Aorta (tissue), 5 donors: Measurements from ENCODE around the gene GHRL. TPM values are rescaled to one million over a fixed set of nuclear protein-coding genes. Genes with fewer than 3 reads are reported as not detected.
"Not testable (repeated sequence)": the region's sequence is repeated elsewhere in the genome, so short reads cannot be mapped to it uniquely, and the experiment has no call there.

Source experiments
- ATAC-seq: fragments of 200-7000 bp; cut with Tn5 transposase; one replicate; pipeline ENCODE4 v1.9.1; 2022; ENCODE audit warnings: moderate library complexity; ENCODE audit not compliant: low FRiP score
- DNase-seq, 2 donors: peaks; one replicate each; pipeline ENCODE4 v3.0.0-alpha.2; 2020
- H3K27ac ChIP-seq, 2 donors: one replicate each; pipeline ENCODE4 v1.5.1; 2013; ENCODE audit warnings: low read length in 2 of 2, mild to moderate bottlenecking in 2 of 2, moderate library complexity in 2 of 2, control low read depth in 1 of 2, inconsistent platforms in 1 of 2, low read depth in 1 of 2
- H3K27me3 ChIP-seq, 2 donors: one replicate each; pipeline ENCODE4 v1.6.1; 2013; ENCODE audit warnings: control low read depth in 1 of 2, low read length in 1 of 2, mild to moderate bottlenecking in 1 of 2, moderate library complexity in 1 of 2; ENCODE audit not compliant: insufficient read depth in 2 of 2, control insufficient read depth in 1 of 2
- H3K36me3 ChIP-seq, 2 donors: one replicate each; pipeline ENCODE4 v1.6.1; 2013; ENCODE audit warnings: control low read depth in 1 of 2, low read length in 1 of 2, mild to moderate bottlenecking in 1 of 2; ENCODE audit not compliant: insufficient read depth in 2 of 2, control insufficient read depth in 1 of 2
- H3K4me1 ChIP-seq, 2 donors: one replicate each; pipeline ENCODE4 v1.6.1; 2013; ENCODE audit warnings: low read length in 2 of 2, control low read depth in 1 of 2, mild to moderate bottlenecking in 1 of 2, moderate library complexity in 1 of 2; ENCODE audit not compliant: insufficient read depth in 2 of 2, control insufficient read depth in 1 of 2
- H3K4me3 ChIP-seq, 2 donors: one replicate each; pipeline ENCODE4 v1.5.1; 2013; ENCODE audit warnings: low read length in 2 of 2, control low read depth in 1 of 2, mild to moderate bottlenecking in 1 of 2
- H3K9me3 ChIP-seq: one replicate; pipeline ENCODE4 v1.6.1; 2013; ENCODE audit warnings: mild to moderate bottlenecking, low read length; ENCODE audit not compliant: control insufficient read depth
- WGBS, 2 donors: extraction: QIAGEN DNeasy Blood & Tissue Kit; methylation state at CpG; one replicate each; pipeline ENCODE4 v1.1.7; 2013; 5-methylcytosine and 5-hydroxymethylcytosine counted together
- intact Hi-C, 2 donors: fragments of 100-400 bp; cut with DNase I; formaldehyde crosslinking; loops; one replicate each; pipeline versions ENCODE4 v1.14.2 to v1.15.0; 2022
- polyA plus RNA-seq, 2 donors: library from polyadenylated mRNA; stranded (reverse); fragments of 200-250 nt; gene quantifications; one replicate each; pipeline ENCODE4 v1.2.3, GENCODE V29; 2013
- total RNA-seq, 2 donors: library from RNA; stranded (reverse); fragmentation: NEBNext Ultra II Directional; extraction: Animal tissue kit (Norgen Biotek cat#: 25700); gene quantifications; one replicate each; pipeline ENCODE4 v1.2.1, GENCODE V29; 2021
- donor health status: healthy with polysubstance abuse.
- donor health status: Bipolar disorder and iron deficiency.
- donor health status: DM: no; HTN: no; CAD: no.
- donor health status: DM: no; HTN: no; CAD: no.
- donor health status: DM: yes; HTN: yes; CAD: no.

Gene GHRL
- total and polyA plus RNA-seq, 4 donors = 0.36 to 1.7 (median 1.6) TPM; not detected in 1

DNA sequence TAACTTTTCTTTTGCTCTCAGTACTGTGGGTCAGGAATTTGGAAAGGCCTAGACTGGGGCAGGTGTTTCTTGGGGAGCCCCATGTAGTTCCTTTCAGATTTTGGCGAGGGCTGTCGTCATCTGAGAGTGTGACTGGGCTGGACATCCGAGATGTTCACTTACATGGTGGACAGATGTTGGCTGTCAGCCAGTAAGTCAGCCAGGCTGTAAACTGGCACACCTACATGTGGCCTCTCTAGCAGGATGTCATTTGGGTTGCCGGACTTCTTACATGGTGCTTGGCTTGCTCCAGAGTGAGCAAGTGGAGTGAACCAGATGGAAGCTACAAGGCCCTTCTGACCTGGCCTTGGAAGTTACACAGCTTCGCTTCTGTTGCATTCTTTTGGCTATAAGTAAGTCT, 23.8 kb downstream of the GHRL start:
- DNase-seq (peak in 1 of 2 donors; percentile 21), ATAC-seq (no peak)
- H3K36me3 ChIP-seq = peaks cover 0 to 11% of the 10 kb centered on the region in 2 donors
- H3K4me1 ChIP-seq = no peaks in the 10 kb centered on the region
- WGBS, 2 donors = 89 to 92% methylated on average over 5 of the region's 5 CpGs
- H3K27me3 ChIP-seq = no peaks in the 10 kb centered on the region
- H3K4me3 ChIP-seq = no peak overlapping the region
- H3K27ac ChIP-seq = no peak overlapping the region
- H3K9me3 ChIP-seq = no peaks in the 10 kb centered on the region
- intact Hi-C loops = no loop called here

DNA sequence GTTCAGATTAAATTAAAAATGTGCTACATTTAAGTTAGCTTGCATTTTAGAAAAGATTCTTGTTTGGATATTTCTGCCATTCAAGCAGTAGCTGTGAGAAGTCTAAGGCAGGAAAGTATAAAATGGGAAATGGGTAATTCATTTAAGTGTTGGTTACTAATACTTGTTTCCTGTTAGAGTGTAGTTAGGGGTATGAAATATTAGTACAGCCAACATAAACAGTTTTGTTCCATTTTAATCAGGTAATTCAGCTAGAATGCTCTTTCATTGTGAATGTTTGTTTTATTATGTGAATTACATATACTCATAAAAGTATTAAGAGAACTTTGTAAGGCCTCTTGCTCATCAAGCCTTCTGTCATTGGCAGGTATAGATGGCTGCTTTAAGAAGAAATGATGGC, 24.6 kb downstream of the GHRL start:
- no peak overlapping the region for H3K27ac ChIP-seq
- H3K4me3 ChIP-seq = no peak overlapping the region
- no peaks in the 10 kb centered on the region for H3K27me3 ChIP-seq
- H3K4me1 ChIP-seq = no peaks in the 10 kb centered on the region
- ATAC-seq (no peak), DNase-seq (no peak)
- peaks cover 0 to 11% of the 10 kb centered on the region in 2 donors for H3K36me3 ChIP-seq
- no peaks in the 10 kb centered on the region for H3K9me3 ChIP-seq
- intact Hi-C loops = no loop called here

DNA sequence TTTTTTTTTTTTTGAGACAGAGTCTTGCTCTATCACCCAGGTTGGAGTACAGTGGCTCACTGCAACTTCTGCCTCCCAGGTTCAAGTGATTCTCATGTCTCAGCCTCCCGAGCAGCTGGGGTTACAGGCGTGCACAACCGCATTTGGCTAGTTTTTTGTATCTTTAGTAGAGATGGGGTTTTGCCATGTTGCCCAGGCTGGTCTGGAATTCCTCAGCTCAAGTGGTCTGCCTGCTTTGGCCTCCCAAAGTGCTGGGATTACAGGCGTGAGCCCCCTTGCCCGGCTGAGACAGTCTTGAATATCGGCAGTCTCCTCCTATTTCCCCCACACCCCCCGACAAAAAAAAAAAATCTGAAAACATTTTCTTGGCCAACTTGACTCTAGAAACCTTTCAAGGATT, 25.8 kb downstream of the GHRL start:
- 76% methylated on average over 7 of the region's 7 CpGs for WGBS, 2 donors
- H3K4me3 ChIP-seq, H3K9me3 ChIP-seq, H3K4me1 ChIP-seq, intact Hi-C loops, ATAC-seq, H3K27me3 ChIP-seq, H3K27ac ChIP-seq: not testable (repeated sequence)
- DNase-seq = peak in 1 of 2 donors; percentile 17
- H3K36me3 ChIP-seq = peaks cover 0 to 11% of the 10 kb centered on the region in 2 donors

DNA sequence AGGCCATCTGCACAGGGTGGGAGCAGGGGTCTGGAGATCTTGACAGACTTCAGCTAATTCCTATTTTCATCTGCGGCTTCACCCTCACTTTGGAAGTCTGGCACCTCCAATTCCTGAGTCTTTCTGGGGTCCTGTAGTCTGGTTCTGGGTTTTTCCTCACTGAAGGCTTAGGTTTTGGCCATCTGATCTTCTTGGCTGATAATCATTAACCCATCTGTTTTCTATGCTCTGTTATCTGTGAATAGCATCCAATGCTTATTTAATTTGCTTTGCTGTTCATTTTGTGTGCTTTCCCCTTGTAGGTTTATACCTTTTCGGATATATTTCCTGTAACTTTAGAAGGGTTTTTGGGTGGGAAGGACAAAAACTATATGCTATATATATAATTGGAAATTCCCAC, 26.9 kb downstream of the GHRL start:
- 98 to 100% methylated on average over 2 of the region's 2 CpGs for WGBS, 2 donors

DNA sequence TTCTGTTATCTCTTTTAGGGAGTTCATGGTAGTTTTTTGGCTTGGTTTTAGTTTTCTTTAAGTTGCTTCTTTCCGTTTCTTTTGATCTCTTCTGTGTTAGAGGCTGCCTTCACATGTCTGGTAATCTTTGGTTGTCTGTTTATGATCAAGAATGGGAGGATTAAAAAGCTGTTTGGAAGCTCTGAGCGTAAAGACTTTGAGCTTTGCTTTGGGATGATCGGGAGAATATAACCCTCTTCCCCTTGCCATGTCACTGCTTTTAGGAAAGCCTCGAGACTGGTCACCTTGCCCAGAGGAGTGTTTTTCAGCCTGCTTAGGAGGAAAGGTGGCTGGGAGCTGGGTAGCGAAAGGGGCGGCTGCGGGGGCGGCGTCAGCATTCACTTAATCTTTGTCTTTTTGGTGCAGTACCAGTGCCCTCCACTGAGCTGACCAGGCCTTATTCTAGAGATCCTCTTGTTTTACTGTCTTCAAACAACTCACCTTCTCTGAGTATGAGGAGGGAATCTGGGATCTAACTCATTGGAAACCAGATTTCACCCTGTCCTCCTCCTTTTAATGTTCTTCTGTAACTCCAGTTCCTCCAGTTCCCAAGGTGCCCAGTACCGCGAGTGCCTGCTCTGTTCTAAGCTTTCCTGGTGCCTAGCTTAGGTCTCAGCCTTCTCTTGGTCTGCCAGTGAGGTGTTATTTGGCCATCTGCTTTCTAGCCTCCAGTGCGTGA, 28.9 kb downstream of the GHRL start:
- ATAC-seq (no peak), DNase-seq (peak in 1 of 2 donors; percentile 37)
- peaks cover 0 to 8% of the 10 kb centered on the region in 2 donors for H3K36me3 ChIP-seq
- H3K27me3 ChIP-seq = no peaks in the 10 kb centered on the region
- no peaks in the 10 kb centered on the region for H3K9me3 ChIP-seq
- 47 to 51% methylated on average over 12 of the region's 12 CpGs for WGBS, 2 donors
- intact Hi-C loops = no loop called here
- H3K4me3 ChIP-seq = no peak overlapping the region
- no peak overlapping the region for H3K27ac ChIP-seq
- H3K4me1 ChIP-seq = no peaks in the 10 kb centered on the region

More for the DNA sequence above, 26.9 kb downstream of the GHRL start:
- no peak for ATAC-seq
- Histone ChIP-seq H3K4me1 (no peaks in the 10 kb centered on the region), H3K4me3 (no peak overlapping the region), H3K27ac (no peak overlapping the region), H3K36me3 (peaks cover 0 to 13% of the 10 kb centered on the region in 2 donors), H3K27me3 (no peaks in the 10 kb centered on the region), H3K9me3 (no peaks in the 10 kb centered on the region)
- DNase-seq = peak in 1 of 2 donors; percentile 13
- intact Hi-C loops = no loop called here

DNA sequence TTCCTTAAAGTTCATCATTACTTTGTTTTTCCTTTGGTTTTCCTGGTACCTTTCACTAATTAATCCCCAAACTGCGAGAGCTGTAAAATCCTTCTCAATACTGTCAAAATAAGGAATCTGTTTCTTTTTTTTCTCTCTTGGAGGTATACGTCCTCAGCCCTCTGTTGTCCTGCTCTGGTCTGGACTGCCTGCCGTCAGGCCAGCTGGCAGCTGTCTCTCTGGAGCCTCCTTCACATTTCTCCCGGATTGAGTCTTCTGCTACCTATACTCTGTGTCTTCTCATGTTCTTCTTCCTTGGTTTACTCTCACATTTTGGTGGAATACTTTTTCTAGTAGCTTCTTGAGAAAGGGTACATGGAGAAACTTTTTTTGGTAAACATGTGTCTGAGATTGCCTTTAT, 30.7 kb downstream of the GHRL start:
- 51 to 53% methylated on average over 4 of the region's 4 CpGs for WGBS, 2 donors
- H3K36me3 ChIP-seq = peaks cover 0 to 7% of the 10 kb centered on the region in 2 donors
- H3K27ac ChIP-seq = no peak overlapping the region
- intact Hi-C loops = no loop called here
- no peaks in the 10 kb centered on the region for H3K27me3 ChIP-seq
- ATAC-seq (no peak), DNase-seq (no peak)
- no peaks in the 10 kb centered on the region for H3K9me3 ChIP-seq
- no peaks in the 10 kb centered on the region for H3K4me1 ChIP-seq
- no peak overlapping the region for H3K4me3 ChIP-seq

DNA sequence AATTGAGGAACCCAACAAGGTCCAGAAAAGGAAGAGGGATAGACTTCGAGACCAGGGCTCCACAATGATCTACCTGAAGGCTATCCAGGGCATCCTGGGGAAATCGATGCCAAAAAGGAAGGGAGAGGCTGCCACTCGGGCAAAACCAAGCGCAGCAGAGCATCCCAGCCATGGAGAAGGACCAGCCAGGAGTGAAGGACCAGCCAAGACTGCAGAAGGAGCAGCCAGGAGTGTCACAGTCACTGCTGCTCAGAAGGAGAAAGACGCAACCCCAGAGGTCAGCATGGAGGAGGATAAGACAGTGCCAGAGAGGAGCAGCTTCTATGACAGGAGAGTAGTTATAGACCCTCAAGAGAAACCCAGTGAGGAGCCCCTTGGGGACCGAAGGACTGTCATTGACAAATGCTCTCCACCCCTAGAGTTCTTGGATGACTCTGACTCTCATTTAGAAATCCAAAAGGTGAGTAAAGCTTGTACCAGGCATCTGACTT, 32.5 kb downstream of the GHRL start:
- DNase-seq = no peak
- peaks cover 0 to 7% of the 10 kb centered on the region in 2 donors for H3K36me3 ChIP-seq
- 80 to 93% methylated on average over 6 of the region's 6 CpGs for WGBS, 2 donors
- H3K27ac ChIP-seq = no peak overlapping the region
- ATAC-seq = no peak
- no peaks in the 10 kb centered on the region for H3K27me3 ChIP-seq
- no peaks in the 10 kb centered on the region for H3K4me1 ChIP-seq
- H3K4me3 ChIP-seq = no peak overlapping the region
- intact Hi-C loops = no loop called here
- no peaks in the 10 kb centered on the region for H3K9me3 ChIP-seq

DNA sequence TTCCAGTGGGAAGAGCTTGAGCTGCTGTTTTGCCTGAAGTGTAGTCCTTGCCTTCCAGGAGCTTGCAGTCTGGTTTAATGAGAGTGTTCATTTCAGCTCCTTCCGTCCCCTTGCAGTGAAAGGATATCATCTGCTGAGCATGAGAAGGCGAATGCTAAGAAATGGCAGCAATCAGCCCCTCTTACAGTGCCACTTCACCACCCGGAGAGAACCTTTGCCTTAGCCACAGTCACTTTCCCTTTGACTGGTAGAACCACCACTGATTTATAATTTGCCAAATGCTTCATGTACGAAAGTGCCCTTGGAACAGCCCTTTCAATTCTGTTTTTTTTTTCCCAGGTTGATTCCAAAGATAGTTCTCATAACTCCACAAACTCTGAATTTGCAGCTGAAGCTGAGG, 32.9 kb downstream of the GHRL start:
- DNase-seq (no peak), ATAC-seq (no peak)
- H3K27me3 ChIP-seq = no peaks in the 10 kb centered on the region
- no peaks in the 10 kb centered on the region for H3K9me3 ChIP-seq
- intact Hi-C loops = no loop called here
- H3K36me3 ChIP-seq = peaks cover 0 to 7% of the 10 kb centered on the region in 2 donors
- WGBS, 2 donors = 70 to 72% methylated on average over 4 of the region's 4 CpGs
- no peak overlapping the region for H3K4me3 ChIP-seq
- no peak overlapping the region for H3K27ac ChIP-seq
- H3K4me1 ChIP-seq = no peaks in the 10 kb centered on the region

DNA sequence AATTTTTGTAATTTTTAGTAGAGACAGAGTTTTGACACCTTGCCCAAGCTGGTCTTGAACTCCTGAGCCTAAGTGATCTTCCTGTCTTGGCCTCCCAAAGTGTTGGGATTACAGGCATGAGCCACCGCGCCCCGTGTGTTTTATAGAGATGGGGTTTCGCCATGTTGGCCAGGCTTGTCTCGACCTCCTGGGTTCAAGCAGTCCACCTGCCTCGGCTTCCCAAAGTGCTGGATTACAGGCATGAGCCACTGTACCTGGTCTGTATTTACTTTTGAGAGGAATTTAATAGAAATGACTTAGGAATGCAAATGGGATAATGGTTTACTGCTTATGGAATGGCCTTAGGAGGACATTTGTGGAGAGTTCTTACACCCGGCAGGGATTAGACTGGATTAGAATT, 33.7 kb downstream of the GHRL start:
- H3K4me3 ChIP-seq = no peak overlapping the region
- 89 to 97% methylated on average over 7 of the region's 7 CpGs for WGBS, 2 donors
- no peaks in the 10 kb centered on the region for H3K4me1 ChIP-seq
- H3K36me3 ChIP-seq = peaks cover 0 to 7% of the 10 kb centered on the region in 2 donors
- no peak overlapping the region for H3K27ac ChIP-seq
- H3K9me3 ChIP-seq = no peaks in the 10 kb centered on the region
- no peak for DNase-seq
- intact Hi-C loops = no loop called here
- H3K27me3 ChIP-seq = no peaks in the 10 kb centered on the region
- no peak for ATAC-seq
